GM23338 (cell line): ENCODE data around the gene ERVMER34-1.

Experiments
- EZH2 ChIP-seq: fragments of 200-600 bp; sonication (generic); IDR thresholded peaks from one replicate; pipeline ENCODE4 v1.8.0; 2017; ENCODE audit warnings: antibody characterized with exemption, mild to moderate bottlenecking, low read depth; ENCODE audit not compliant: unreplicated experiment
- POLR2AphosphoS5 ChIP-seq: IDR thresholded peaks from 2 replicates; pipeline ENCODE4 v1.6.1; 2016; ENCODE audit warnings: antibody characterized with exemption, low read depth
- TF ChIP-seq, protein P1 (sequence below), 2 experiments: fragments of 200-600 bp in 1 of 2; sonication (generic) in 1 of 2; conservative IDR thresholded peaks; 2 replicates each; pipeline versions ENCODE4 v1.5.1 to v1.6.1; 2016 to 2017; ENCODE audit warnings: antibody characterized with exemption in 2 of 2, low read depth in 2 of 2, mild to moderate bottlenecking in 2 of 2, moderate library complexity in 1 of 2
- TF ChIP-seq, protein P2 (sequence below): IDR thresholded peaks from one replicate; pipeline ENCODE4 v1.6.1; 2018; ENCODE audit warnings: antibody characterized with exemption; ENCODE audit not compliant: unreplicated experiment

DNA sequence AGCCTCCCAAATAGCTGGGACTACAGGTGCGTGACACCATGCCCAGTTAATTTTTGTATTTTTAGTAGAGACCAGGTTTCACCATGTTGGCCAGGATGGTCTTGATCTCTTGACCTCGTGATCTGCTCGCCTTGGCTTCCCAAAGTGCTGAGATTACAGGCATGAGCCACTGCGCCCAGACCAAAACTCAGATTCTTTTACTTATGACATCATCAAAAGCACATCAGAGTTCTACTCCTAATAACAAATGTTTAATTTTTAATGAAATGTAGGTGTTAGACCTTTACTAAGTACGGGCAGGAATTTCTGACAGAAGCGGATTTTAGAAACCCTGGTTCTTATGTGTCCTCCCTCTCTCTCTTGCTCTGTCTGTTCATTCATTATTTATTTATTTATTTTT lies 38.5 kb upstream of the ERVMER34-1 start:
- TF ChIP-seq, protein P1, sequence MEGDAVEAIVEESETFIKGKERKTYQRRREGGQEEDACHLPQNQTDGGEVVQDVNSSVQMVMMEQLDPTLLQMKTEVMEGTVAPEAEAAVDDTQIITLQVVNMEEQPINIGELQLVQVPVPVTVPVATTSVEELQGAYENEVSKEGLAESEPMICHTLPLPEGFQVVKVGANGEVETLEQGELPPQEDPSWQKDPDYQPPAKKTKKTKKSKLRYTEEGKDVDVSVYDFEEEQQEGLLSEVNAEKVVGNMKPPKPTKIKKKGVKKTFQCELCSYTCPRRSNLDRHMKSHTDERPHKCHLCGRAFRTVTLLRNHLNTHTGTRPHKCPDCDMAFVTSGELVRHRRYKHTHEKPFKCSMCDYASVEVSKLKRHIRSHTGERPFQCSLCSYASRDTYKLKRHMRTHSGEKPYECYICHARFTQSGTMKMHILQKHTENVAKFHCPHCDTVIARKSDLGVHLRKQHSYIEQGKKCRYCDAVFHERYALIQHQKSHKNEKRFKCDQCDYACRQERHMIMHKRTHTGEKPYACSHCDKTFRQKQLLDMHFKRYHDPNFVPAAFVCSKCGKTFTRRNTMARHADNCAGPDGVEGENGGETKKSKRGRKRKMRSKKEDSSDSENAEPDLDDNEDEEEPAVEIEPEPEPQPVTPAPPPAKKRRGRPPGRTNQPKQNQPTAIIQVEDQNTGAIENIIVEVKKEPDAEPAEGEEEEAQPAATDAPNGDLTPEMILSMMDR (conservative IDR thresholded peaks at IDR 0.05; ENCODE audit: low read depth in 2 of 2), result no peak
- TF ChIP-seq EZH2, result no peak
- TF ChIP-seq, protein P2, sequence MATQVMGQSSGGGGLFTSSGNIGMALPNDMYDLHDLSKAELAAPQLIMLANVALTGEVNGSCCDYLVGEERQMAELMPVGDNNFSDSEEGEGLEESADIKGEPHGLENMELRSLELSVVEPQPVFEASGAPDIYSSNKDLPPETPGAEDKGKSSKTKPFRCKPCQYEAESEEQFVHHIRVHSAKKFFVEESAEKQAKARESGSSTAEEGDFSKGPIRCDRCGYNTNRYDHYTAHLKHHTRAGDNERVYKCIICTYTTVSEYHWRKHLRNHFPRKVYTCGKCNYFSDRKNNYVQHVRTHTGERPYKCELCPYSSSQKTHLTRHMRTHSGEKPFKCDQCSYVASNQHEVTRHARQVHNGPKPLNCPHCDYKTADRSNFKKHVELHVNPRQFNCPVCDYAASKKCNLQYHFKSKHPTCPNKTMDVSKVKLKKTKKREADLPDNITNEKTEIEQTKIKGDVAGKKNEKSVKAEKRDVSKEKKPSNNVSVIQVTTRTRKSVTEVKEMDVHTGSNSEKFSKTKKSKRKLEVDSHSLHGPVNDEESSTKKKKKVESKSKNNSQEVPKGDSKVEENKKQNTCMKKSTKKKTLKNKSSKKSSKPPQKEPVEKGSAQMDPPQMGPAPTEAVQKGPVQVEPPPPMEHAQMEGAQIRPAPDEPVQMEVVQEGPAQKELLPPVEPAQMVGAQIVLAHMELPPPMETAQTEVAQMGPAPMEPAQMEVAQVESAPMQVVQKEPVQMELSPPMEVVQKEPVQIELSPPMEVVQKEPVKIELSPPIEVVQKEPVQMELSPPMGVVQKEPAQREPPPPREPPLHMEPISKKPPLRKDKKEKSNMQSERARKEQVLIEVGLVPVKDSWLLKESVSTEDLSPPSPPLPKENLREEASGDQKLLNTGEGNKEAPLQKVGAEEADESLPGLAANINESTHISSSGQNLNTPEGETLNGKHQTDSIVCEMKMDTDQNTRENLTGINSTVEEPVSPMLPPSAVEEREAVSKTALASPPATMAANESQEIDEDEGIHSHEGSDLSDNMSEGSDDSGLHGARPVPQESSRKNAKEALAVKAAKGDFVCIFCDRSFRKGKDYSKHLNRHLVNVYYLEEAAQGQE, result no peak
- TF ChIP-seq POLR2AphosphoS5, result no peak
